Measurements from ENCODE around the gene PCGF6.
"Not testable (repeated sequence)": the region's sequence is repeated elsewhere in the genome, so short reads cannot be mapped to it uniquely, and the experiment has no call there.

PCGF6 gene

GRCh38 chr10:103310197-103310596, 40.7 kb downstream of the PCGF6 start:
- no peak for DNase-seq

GRCh38 chr10:103307594-103307993, 43.3 kb downstream of the PCGF6 start:
- no peak for DNase-seq

- no peak for DNase-seq
Observed at GRCh38 chr10:103295374-103296015, 55.4 kb downstream of the PCGF6 start.

- no peak for DNase-seq
Observed at GRCh38 chr10:103291588-103291987, 59.4 kb downstream of the PCGF6 start.

GRCh38 chr10:103287992-103288391, 62.9 kb downstream of the PCGF6 start:
- DNase-seq: no peak

- DNase-seq: no peak
Observed at GRCh38 chr10:103284170-103284569, 66.8 kb downstream of the PCGF6 start.

GRCh38 chr10:103282961-103283360, 68.0 kb downstream of the PCGF6 start:
- DNase-seq: no peak

- no peak for DNase-seq
Observed at GRCh38 chr10:103281753-103282152, 69.2 kb downstream of the PCGF6 start.

GRCh38 chr10:103280506-103280905, 70.4 kb downstream of the PCGF6 start:
- no peak for DNase-seq

GRCh38 chr10:103280031-103280430, 70.9 kb downstream of the PCGF6 start:
- DNase-seq: no peak

GRCh38 chr10:103278862-103279298, 72.1 kb downstream of the PCGF6 start:
- DNase-seq: peak; percentile 74

- no peak for DNase-seq
Observed at GRCh38 chr10:103278537-103278823, 72.5 kb downstream of the PCGF6 start.

GRCh38 chr10:103277713-103278536, 73.0 kb downstream of the PCGF6 start:
- DNase-seq: no peak

GRCh38 chr10:103276896-103277712, 73.8 kb downstream of the PCGF6 start, which contains the start of gene INA:
Gene INA (plus strand): TSS chr10:103277138. CDS start chr10:103277212, 74 bp downstream.
- peak; percentile 61 for DNase-seq

- DNase-seq: no peak
Observed at GRCh38 chr10:103276251-103276895, 74.6 kb downstream of the PCGF6 start.

GRCh38 chr10:103273041-103273441, 77.9 kb downstream of the PCGF6 start:
- no peak for DNase-seq

GRCh38 chr10:103265717-103266329, 85.1 kb downstream of the PCGF6 start:
- DNase-seq: no peak

GRCh38 chr10:103262229-103262628, 88.7 kb downstream of the PCGF6 start:
- DNase-seq: no peak

GRCh38 chr10:103259989-103260388, 91.0 kb downstream of the PCGF6 start:
- no peak for DNase-seq

- not testable (repeated sequence) for DNase-seq
Observed at GRCh38 chr10:103258928-103259327, 92.0 kb downstream of the PCGF6 start.

GRCh38 chr10:103257812-103258211, 93.1 kb downstream of the PCGF6 start:
- no peak for DNase-seq

- DNase-seq: no peak
Observed at GRCh38 chr10:103256613-103257012, 94.3 kb downstream of the PCGF6 start.
